ENCODE results near the gene MT2A. TPM values are rescaled to one million over a fixed set of nuclear protein-coding genes. Genes with fewer than 3 reads are reported as not detected.

Gene MT2A
- total and polyA plus RNA-seq, 2 of the 13 experiments (the other 11 are each of a cell fraction or from before 2014, with no cell fraction given): 135 to 371 TPM

- TF ChIP-seq PBX3 (CRISPR knock-in tag; IDR thresholded peaks at IDR 0.05; ENCODE audit: borderline replicate concordance) (no peak), TRIM24 (CRISPR knock-in tag; IDR thresholded peaks at IDR 0.05) (0 out of 2 replicates have a peak, but pooled peaks have one; percentile 3), ZNF563 (CRISPR knock-in tag; IDR thresholded peaks at IDR 0.05) (no peak)
Observed at GRCh38 chr16:56609463-56609921, 1.1 kb downstream of the MT2A start (continued).

DNA sequence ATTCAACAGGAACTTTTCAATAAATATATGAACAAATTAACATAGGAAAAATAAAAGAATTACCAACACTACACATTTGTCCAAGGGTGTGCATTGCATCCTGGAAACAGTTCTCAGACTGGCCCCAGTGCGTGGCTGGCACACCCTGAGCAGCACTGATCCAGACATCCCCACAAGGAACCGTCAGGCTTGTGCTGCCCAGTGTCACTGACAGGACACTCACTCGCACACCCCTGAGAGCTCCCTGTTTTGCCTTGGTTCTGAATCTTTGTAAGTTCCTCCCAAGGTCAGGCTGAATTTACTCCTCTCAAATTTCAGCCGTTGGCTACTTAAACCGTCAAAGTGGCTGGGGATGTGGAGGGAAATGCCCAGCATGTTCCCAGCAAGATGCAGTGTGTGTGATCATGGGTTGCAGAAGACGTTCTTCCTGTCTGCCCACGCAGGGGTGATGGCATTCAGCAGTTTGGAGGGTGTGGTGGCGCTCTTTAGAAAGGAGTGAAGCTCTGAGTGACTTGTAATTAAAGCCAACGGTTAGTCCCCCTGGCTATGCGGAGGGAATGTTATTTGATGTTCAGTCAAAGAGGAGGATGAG lies 1.7 kb downstream of the MT2A start:
- POLR2A ChIA-PET: interaction anchor here (1.2 to 5.3 kb wide), 4 partner anchors 15 to 159 kb away, joined by 3 to 83 read pairs (median 10); partner anchors contain the start of genes MT1E, MT1F, MT1X and NUDT21
- Histone ChIP-seq H3K9me3 (ENCODE audit: low read length) (no peaks in the 10 kb centered on the region), H2AFZ (ENCODE audit: low read length) (no peak overlapping the region), H3K79me2 (ENCODE audit: insufficient read depth, low read length) (no peaks in the 10 kb centered on the region), H3K27ac (ENCODE audit: extremely low read length, insufficient read depth, low read length) (no peak overlapping the region), H3K4me1 (ENCODE audit: insufficient read depth, low read length) (peaks cover 65% of the 10 kb centered on the region), H3K9ac (ENCODE audit: insufficient read depth, low read depth, low read length) (peak overlapping the region; percentile 68), H3K36me3 (replicated peaks in 1 of 2; ENCODE audit: control insufficient read depth in 1 of 2, insufficient read depth in 2 of 2, low read length in 2 of 2) (no peaks in the 10 kb centered on the region), H4K20me1 (ENCODE audit: insufficient read depth, low read length) (no peaks in the 10 kb centered on the region), H3K27me3 (ENCODE audit: control insufficient read depth in 1 of 2, insufficient read depth in 2 of 2, low read length in 2 of 2) (no peaks in the 10 kb centered on the region; a peak in 1 of 5 replicates), H3K4me2 (ENCODE audit: low read depth, low read length) (peak overlapping the region; percentile 91), H3K4me3 (replicated peaks in 1 of 3; ENCODE audit: insufficient read depth in 1 of 3, low read depth in 2 of 3, low read length in 3 of 3) (peak overlapping the region; percentile 75 to 84 (median 76))
- ATAC-seq (no peak), DNase-seq (ENCODE audit: low spot score) (peak; percentile 35), FAIRE-seq (no peak)
- intact Hi-C loops (cut with micrococcal nuclease; ENCODE audit: unreplicated experiment): no loop called here
- no TSS peak for BruUV-seq (replicated peaks)
- 7% methylated on average over 10 of the region's 10 CpGs for WGBS (ENCODE audit: low lambda C conversion rate)
- CTCF ChIA-PET (ENCODE audit: low intra/inter-chr PET ratio, low total read pairs): no interaction called here
- in situ Hi-C loops (cut with HindIII; ENCODE audit: extremely low pct_ligation_motif_present, low pct_unique_long_range_greater_than_20kb): no loop called here
- no peak for TF ChIP-seq NFIC (IDR thresholded peaks at IDR 0.05; ENCODE audit: low read length)
- TF ChIP-seq POLR2AphosphoS5 (IDR thresholded peaks at IDR 0.05; ENCODE audit: low read depth, low read length): no peak
- no peak for TF ChIP-seq RCOR2 (CRISPR knock-in tag; IDR thresholded peaks at IDR 0.05)
- no peak for TF ChIP-seq SOX13 (IDR thresholded peaks at IDR 0.05)
- no peak for TF ChIP-seq SOX13 (CRISPR knock-in tag; conservative IDR thresholded peaks at IDR 0.05 in 1 of 2, IDR thresholded peaks at IDR 0.05 in 1 of 2)
- TF ChIP-seq, protein P1, sequence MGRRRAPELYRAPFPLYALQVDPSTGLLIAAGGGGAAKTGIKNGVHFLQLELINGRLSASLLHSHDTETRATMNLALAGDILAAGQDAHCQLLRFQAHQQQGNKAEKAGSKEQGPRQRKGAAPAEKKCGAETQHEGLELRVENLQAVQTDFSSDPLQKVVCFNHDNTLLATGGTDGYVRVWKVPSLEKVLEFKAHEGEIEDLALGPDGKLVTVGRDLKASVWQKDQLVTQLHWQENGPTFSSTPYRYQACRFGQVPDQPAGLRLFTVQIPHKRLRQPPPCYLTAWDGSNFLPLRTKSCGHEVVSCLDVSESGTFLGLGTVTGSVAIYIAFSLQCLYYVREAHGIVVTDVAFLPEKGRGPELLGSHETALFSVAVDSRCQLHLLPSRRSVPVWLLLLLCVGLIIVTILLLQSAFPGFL (CRISPR knock-in tag; IDR thresholded peaks at IDR 0.05): no peak
- no peak for TF ChIP-seq ADNP (CRISPR knock-in tag; IDR thresholded peaks at IDR 0.05)
- peak; percentile 9 for TF ChIP-seq TEAD3 (CRISPR knock-in tag; optimal IDR thresholded peaks at IDR 0.05; ENCODE audit: borderline replicate concordance)
- TF ChIP-seq, protein P2, sequence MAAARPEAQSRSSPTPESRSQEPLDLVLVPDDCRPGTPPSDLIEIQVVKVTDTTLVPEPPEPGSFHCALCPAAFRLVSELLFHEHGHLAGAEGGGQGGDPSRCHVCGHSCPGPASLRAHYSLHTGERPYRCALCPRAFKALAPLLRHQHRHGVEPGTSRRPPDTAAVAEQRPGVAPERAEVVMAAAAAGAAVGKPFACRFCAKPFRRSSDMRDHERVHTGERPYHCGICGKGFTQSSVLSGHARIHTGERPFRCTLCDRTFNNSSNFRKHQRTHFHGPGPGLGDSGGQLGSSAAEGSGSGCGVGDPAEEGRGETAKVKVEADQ (CRISPR knock-in tag; IDR thresholded peaks at IDR 0.05; ENCODE audit: borderline replicate concordance): no peak
- no peak for TF ChIP-seq PLSCR1 (CRISPR knock-in tag; IDR thresholded peaks at IDR 0.05; ENCODE audit: borderline replicate concordance)
- TF ChIP-seq, protein P3, sequence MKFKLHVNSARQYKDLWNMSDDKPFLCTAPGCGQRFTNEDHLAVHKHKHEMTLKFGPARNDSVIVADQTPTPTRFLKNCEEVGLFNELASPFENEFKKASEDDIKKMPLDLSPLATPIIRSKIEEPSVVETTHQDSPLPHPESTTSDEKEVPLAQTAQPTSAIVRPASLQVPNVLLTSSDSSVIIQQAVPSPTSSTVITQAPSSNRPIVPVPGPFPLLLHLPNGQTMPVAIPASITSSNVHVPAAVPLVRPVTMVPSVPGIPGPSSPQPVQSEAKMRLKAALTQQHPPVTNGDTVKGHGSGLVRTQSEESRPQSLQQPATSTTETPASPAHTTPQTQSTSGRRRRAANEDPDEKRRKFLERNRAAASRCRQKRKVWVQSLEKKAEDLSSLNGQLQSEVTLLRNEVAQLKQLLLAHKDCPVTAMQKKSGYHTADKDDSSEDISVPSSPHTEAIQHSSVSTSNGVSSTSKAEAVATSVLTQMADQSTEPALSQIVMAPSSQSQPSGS (CRISPR knock-in tag; IDR thresholded peaks at IDR 0.05): no peak
- no peak for TF ChIP-seq ZNF879 (CRISPR knock-in tag; IDR thresholded peaks at IDR 0.05)
- no peak for TF ChIP-seq ZBTB42 (CRISPR knock-in tag; IDR thresholded peaks at IDR 0.05)
- no peak for TF ChIP-seq HNF4A (CRISPR knock-in tag; IDR thresholded peaks at IDR 0.05)
- TF ChIP-seq ZNF589 (CRISPR knock-in tag; conservative IDR thresholded peaks at IDR 0.05): no peak
- TF ChIP-seq ZNF788 (CRISPR knock-in tag; IDR thresholded peaks at IDR 0.05; ENCODE audit: borderline replicate concordance): no peak
